Superior temporal gyrus (tissue), 1 donor: Measurements from ENCODE around the gene STXBP5L.
"Not testable (repeated sequence)": the region's sequence is repeated elsewhere in the genome, so short reads cannot be mapped to it uniquely, and the experiment has no call there.

Experiments
- DNase-seq: peaks from one replicate; pipeline ENCODE4 v3.0.0-alpha.2; 2016; ENCODE audit errors: extremely low spot score

Gene STXBP5L

DNA sequence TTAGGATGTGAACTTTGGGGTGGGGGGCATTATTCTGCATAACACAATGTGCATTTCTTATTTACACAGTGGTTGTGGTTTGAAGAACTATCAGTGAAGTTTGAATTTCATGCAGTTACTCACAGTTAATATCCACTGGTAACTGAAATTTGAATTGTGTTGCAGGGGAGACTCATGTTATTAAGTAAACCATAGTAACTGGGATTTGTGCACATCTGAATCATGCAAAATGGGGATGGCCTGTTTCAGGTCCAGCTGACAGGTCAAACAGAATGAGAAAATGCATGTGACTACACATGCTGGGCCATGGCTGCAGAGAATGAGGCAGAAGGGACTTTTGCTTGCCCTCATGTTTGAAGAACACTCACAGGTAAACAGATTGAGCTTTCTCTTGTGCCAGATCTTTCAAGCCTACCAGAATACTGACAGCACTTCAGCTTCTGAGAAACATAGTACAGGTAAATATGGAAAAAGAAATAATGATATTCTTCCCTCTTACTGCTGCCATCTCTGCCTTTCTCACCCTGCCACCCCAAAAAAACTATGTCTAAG lies 522.7 kb downstream of the STXBP5L start:
- DNase-seq, result no peak

DNA sequence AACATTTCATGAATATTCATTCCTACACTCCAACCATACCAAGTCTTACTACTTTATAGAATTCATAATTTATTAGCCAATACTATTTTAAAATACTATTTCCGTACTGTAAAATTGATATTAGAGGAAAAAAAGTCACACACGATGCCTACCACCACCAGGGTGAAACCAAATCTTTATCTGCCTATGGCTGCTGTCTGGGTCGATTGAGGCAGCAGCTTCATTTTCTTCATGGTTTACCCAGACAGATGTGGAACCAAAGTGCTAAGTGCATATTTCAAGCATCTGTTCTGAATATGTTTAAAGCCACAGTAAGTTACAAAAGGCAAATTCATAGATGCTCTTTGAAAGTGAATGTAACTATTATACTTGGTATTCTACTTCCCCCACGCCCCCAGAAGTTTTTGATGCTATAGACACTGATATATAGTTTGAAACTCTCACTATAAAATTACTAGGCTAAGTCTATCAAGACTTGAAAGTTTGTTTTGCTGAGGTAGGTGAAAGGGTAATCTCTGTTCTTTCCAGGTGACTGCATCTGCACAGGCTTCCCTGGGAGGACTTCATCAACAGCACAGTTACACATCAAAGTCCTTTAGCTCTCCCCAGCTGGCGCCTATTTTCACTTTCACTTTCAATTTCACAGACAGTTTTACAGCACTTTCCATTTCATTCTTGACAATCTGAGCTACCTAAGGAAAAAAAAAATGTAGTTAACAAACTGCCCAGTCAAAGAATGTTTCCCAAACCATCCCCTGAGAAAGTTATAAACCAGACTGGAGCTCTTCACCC lies 523.9 kb downstream of the STXBP5L start:
- DNase-seq, result no peak

DNA sequence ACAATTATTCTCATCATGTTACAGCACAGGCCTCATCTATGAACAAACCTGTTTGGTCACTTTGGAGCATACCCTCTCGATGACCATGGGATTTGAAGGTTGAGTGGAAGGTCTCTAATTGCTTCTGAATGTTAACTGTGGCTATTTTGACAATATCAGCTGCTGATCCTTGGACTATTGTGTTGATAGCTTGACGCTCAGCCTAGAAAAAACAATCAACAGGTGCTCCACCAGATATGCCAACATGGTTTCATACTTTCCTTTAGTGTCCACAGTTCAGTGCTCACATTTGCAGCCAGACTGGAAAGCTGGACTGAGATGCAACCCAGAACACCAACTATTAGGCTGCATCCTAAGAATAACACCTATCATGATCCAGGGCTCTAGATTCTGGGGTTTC lies 528.1 kb downstream of the STXBP5L start:
- DNase-seq, result no peak

DNA sequence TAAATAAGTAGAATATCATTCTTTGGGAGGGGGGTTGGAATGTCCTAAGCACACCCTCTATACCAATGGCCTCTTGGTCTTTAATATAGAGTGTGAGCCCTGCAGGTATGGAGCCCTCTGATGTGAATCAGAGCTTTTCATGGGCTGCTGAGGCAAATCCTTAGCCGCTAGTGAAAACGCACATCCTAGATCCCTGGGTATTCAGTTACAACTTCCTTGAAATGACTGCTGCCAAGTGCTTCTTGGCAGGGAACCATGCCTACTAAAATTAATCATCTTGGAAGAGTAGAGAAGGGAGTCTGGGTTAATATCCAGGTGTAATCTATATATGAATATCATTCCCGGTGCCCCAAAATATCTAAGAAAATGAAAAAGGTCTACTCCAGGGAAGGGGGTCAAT lies 528.6 kb downstream of the STXBP5L start:
- DNase-seq, result no peak

DNA sequence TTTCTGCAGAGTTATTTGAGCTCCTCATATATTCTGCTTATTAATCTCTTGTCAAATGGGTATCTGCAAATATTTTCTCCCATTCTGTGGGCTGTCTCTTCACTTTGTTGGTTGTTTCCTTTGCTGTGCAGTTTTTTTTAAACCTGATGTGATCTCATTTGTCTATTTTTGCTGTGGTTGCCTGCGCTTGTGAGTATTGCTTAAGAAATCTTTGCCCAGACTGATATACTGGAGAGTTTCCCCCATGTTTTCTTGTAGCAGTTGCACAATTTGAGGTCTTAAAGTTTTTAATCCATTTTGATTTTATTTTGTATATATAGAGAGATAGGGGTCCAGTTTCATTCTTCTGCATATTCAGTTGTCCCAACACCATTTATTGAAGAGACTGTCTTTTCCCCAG lies 535.5 kb downstream of the STXBP5L start:
- no peak for DNase-seq

GRCh38 chr3:121451752-121452151 lies 543.7 kb downstream of the STXBP5L start:
- DNase-seq, result not testable (repeated sequence)

- no peak for DNase-seq
Observed at GRCh38 chr3:121462565-121462964, 554.6 kb downstream of the STXBP5L start.

DNA sequence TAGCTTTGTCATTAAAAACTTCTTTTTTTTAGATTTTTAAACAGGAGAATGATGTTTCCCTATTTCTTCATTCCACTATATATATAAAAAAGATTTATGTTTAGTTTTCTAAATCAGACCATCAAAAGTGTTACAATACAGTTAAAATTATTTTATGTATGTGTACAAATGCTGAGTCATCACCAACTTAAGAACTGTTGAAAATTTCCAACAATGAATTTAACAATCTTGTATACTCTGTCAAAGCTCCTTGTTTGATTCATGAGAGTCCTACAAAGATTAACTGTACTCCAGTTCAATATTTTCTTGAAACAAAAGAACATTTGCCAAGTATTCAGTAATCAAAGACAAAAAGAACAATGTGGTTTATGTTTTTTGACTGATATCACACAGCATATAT lies 555.7 kb downstream of the STXBP5L start:
- DNase-seq, result no peak

DNA sequence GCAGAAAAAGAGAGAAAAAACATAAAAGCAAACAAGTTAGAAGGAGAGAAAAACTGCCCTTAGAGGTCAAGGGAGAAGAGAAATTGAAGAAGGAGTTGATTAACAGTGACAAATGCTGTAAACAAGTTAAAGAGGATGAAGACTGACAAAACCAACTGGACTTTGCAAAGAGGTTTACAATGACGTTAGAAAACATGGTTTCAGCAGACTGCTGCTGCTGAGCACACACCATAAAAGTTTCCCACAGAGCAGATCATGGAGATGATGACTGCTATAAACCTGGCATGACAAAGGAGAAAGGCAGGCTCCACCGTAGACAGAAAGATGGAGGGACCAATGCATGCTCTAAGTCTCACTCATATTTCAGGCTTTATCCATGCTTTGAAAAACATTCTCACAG lies 559.1 kb downstream of the STXBP5L start:
- DNase-seq, result no peak

GRCh38 chr3:121473001-121473400 lies 565.0 kb downstream of the STXBP5L start:
- DNase-seq, result no peak
